ENCODE results near the gene GRIK2. TPM values are rescaled to one million over a fixed set of nuclear protein-coding genes. Genes with fewer than 3 reads are reported as not detected.

The GRIK2 gene
- total RNA-seq, 2 donors from 2014 or later: 7.7 to 12.1 TPM

GRCh38 chr6:101986476-101986875 is 593.0 kb downstream of the GRIK2 start:
- Histone ChIP-seq H3K36me3 (no peaks in the 10 kb centered on the region), H3K27me3 (no peaks in the 10 kb centered on the region), H3K4me1 (no peaks in the 10 kb centered on the region), H3K4me3 (no peak overlapping the region), H3K9me3 (no peaks in the 10 kb centered on the region), H3K27ac (no peak overlapping the region)
- no peak for TF ChIP-seq CTCF (IDR thresholded peaks at IDR 0.05)
- no peak for DNase-seq (ENCODE audit: low spot score)

GRCh38 chr6:101992286-101992685 is 598.8 kb downstream of the GRIK2 start:
- DNase-seq (ENCODE audit: low spot score): no peak
- TF ChIP-seq CTCF (IDR thresholded peaks at IDR 0.05): no peak
- H3K27ac ChIP-seq: no peak overlapping the region
- no peaks in the 10 kb centered on the region for H3K27me3 ChIP-seq
- H3K4me1 ChIP-seq: no peaks in the 10 kb centered on the region
- no peak overlapping the region for H3K4me3 ChIP-seq
- no peaks in the 10 kb centered on the region for H3K36me3 ChIP-seq
- H3K9me3 ChIP-seq: no peaks in the 10 kb centered on the region

- Histone ChIP-seq H3K27me3 (no peaks in the 10 kb centered on the region), H3K4me1 (no peaks in the 10 kb centered on the region), H3K4me3 (no peak overlapping the region), H3K27ac (no peak overlapping the region), H3K9me3 (no peaks in the 10 kb centered on the region), H3K36me3 (no peaks in the 10 kb centered on the region)
- no peak for DNase-seq (ENCODE audit: low spot score)
- TF ChIP-seq CTCF (IDR thresholded peaks at IDR 0.05): no peak
Measured at GRCh38 chr6:101994521-101994920, 601.0 kb downstream of the GRIK2 start.

GRCh38 chr6:102015431-102015830 is 621.9 kb downstream of the GRIK2 start:
- Histone ChIP-seq H3K27ac (no peak overlapping the region), H3K4me3 (no peak overlapping the region), H3K9me3 (no peaks in the 10 kb centered on the region), H3K27me3 (no peaks in the 10 kb centered on the region), H3K4me1 (no peaks in the 10 kb centered on the region), H3K36me3 (no peaks in the 10 kb centered on the region)
- no peak for DNase-seq (ENCODE audit: low spot score)
- no peak for TF ChIP-seq CTCF (IDR thresholded peaks at IDR 0.05)

GRCh38 chr6:102022281-102022680 is 628.8 kb downstream of the GRIK2 start:
- DNase-seq (ENCODE audit: low spot score): no peak
- TF ChIP-seq CTCF (IDR thresholded peaks at IDR 0.05): no peak
- Histone ChIP-seq H3K4me3 (no peak overlapping the region), H3K9me3 (no peaks in the 10 kb centered on the region), H3K4me1 (no peaks in the 10 kb centered on the region), H3K27me3 (no peaks in the 10 kb centered on the region), H3K36me3 (no peaks in the 10 kb centered on the region), H3K27ac (no peak overlapping the region)

GRCh38 chr6:102022803-102023202 is 629.3 kb downstream of the GRIK2 start:
- no peak for DNase-seq (ENCODE audit: low spot score)
- no peak overlapping the region for H3K27ac ChIP-seq
- no peaks in the 10 kb centered on the region for H3K9me3 ChIP-seq
- H3K36me3 ChIP-seq: no peaks in the 10 kb centered on the region
- TF ChIP-seq CTCF (IDR thresholded peaks at IDR 0.05): no peak
- H3K27me3 ChIP-seq: no peaks in the 10 kb centered on the region
- H3K4me1 ChIP-seq: no peaks in the 10 kb centered on the region
- H3K4me3 ChIP-seq: no peak overlapping the region

Measured in right atrium auricular region (tissue), 2 donors.